SK-N-SH (cell line): ENCODE measurements around the gene PTGDS. TPM values are rescaled to one million over a fixed set of nuclear protein-coding genes. Genes with fewer than 3 reads are reported as not detected.

ENCODE experiments used
- CTCF ChIA-PET: fragments of 300-600, 350-600 bp; formaldehyde crosslinking; extraction: SDS; loops from one replicate; lab custom pipeline; 2021; lab: Yijun Ruan, JAX
- POLR2A ChIA-PET: fragments of 350-600 bp; sonication (Branson Sonifier 250); formaldehyde crosslinking; extraction: SDS; loops from one replicate; lab custom pipeline; 2020; ENCODE audit warnings: antibody characterized with exemption, inconsistent platforms; lab: Yijun Ruan, JAX
- DNase-seq: peaks from one replicate; pipeline ENCODE4 v3.0.0; 2012
- H2AFZ ChIP-seq: fragments of 200-600 bp; sonication (generic); 2 replicates; pipeline ENCODE4 v1.8.1; 2016; ENCODE audit warnings: antibody characterized with exemption, mild to moderate bottlenecking, low read depth
- H3F3A ChIP-seq: fragments of 200-600 bp; sonication (generic); replicated peaks from 2 replicates; pipeline ENCODE3; 2016; ENCODE audit warnings: antibody characterized with exemption, mild to moderate bottlenecking; ENCODE audit not compliant: insufficient read depth
- H3K27ac ChIP-seq, 2 experiments: fragments of 200-500 bp in 1 of 2; fragments of 200-600 bp in 1 of 2; sonication (Bioruptor generic) in 1 of 2; sonication (generic), shearing (Covaris generic) in 1 of 2; 2 replicates each; pipeline versions ENCODE4 v1.5.1 to v1.6.1; 2014 to 2016; ENCODE audit warnings: low read depth in 2 of 2, inconsistent platforms in 1 of 2, low read length in 1 of 2, mild to moderate bottlenecking in 1 of 2, mixed read lengths in 1 of 2
- H3K27me3 ChIP-seq: fragments of 200-600 bp; sonication (generic), shearing (Covaris generic); 2 replicates; pipeline ENCODE4 v1.6.1; 2016; ENCODE audit warnings: mixed run types; ENCODE audit not compliant: insufficient read depth
- H3K36me3 ChIP-seq, 2 experiments: fragments of 200-500 bp in 1 of 2; fragments of 200-600 bp in 1 of 2; sonication (Bioruptor generic) in 1 of 2; sonication (generic) in 1 of 2; replicated peaks in 1 of 2; 2 replicates each; pipeline versions ENCODE3 to v1.5.1; 2014 to 2016; ENCODE audit warnings: low read length in 1 of 2, mild to moderate bottlenecking in 1 of 2; ENCODE audit not compliant: insufficient read depth in 2 of 2, control insufficient read depth in 1 of 2
- H3K4me1 ChIP-seq, 2 experiments: fragments of 200-500 bp in 1 of 2; fragments of 200-600 bp in 1 of 2; sonication (Bioruptor generic) in 1 of 2; sonication (generic), shearing (Covaris generic) in 1 of 2; 2 replicates each; pipeline versions ENCODE4 v1.5.1 to v1.6.1; 2014 to 2016; ENCODE audit warnings: low read depth in 1 of 2, low read length in 1 of 2, mixed run types in 1 of 2; ENCODE audit not compliant: insufficient read depth in 2 of 2, control insufficient read depth in 1 of 2
- H3K4me2 ChIP-seq: fragments of 200-600 bp; sonication (generic), shearing (Covaris generic); 2 replicates; pipeline ENCODE4 v1.6.1; 2017; ENCODE audit warnings: mixed run types
- H3K4me3 ChIP-seq, 2 experiments: fragments of 200-500 bp in 1 of 2; fragments of 200-600 bp in 1 of 2; sonication (Bioruptor generic) in 1 of 2; sonication (generic), shearing (Covaris generic) in 1 of 2; 2 replicates each; pipeline versions ENCODE4 v1.5.1 to v1.8.1; 2014 to 2016; ENCODE audit warnings: low read depth in 2 of 2, inconsistent platforms in 1 of 2, low read length in 1 of 2, mild to moderate bottlenecking in 1 of 2, mixed read lengths in 1 of 2, moderate library complexity in 1 of 2
- H3K79me2 ChIP-seq: fragments of 200-600 bp; sonication (generic); 2 replicates; pipeline ENCODE4 v1.8.1; 2017; ENCODE audit warnings: mild to moderate bottlenecking; ENCODE audit not compliant: insufficient read depth
- H3K9ac ChIP-seq: fragments of 200-600 bp; sonication (generic); 2 replicates; pipeline ENCODE4 v1.6.1; 2017; ENCODE audit warnings: mixed run types
- H3K9me2 ChIP-seq: fragments of 200-600 bp; sonication (generic); 2 replicates; pipeline ENCODE4 v1.6.1; 2017; ENCODE audit warnings: mixed run types
- H3K9me3 ChIP-seq: fragments of 200-600 bp; sonication (generic); 2 replicates; pipeline ENCODE4 v1.6.1; 2017; ENCODE audit warnings: mixed run types, mild to moderate bottlenecking, moderate library complexity
- H4K20me1 ChIP-seq: fragments of 200-600 bp; sonication (generic); 2 replicates; pipeline ENCODE4 v1.6.1; 2017; ENCODE audit warnings: mild to moderate bottlenecking, mixed run types; ENCODE audit not compliant: insufficient read depth
- CHD2 ChIP-seq: fragments of 150-350 bp; IDR thresholded peaks from 2 replicates; pipeline ENCODE4 v1.6.1; 2018; ENCODE audit warnings: low read length; ENCODE audit not compliant: partially characterized antibody
- ELF1 ChIP-seq: IDR thresholded peaks from 2 replicates; pipeline ENCODE4 v1.4.0; 2012
- EZH2phosphoT487 ChIP-seq: fragments of 200-600 bp; sonication (generic); IDR thresholded peaks from 2 replicates; pipeline ENCODE4 v1.6.1; 2017; ENCODE audit warnings: low read depth, mixed run types, mild to moderate bottlenecking, antibody characterized with exemption, moderate library complexity, borderline replicate concordance
- FOSL2 ChIP-seq: IDR thresholded peaks from 2 replicates; pipeline ENCODE4 v1.4.0; 2012; ENCODE audit warnings: low read depth, mild to moderate bottlenecking, moderate library complexity, borderline replicate concordance
- IRF3 ChIP-seq: fragments of 150-350 bp; IDR thresholded peaks from 2 replicates; pipeline ENCODE4 v1.6.1; 2016; ENCODE audit warnings: mild to moderate bottlenecking, low read depth, low read length
- JUND ChIP-seq: IDR thresholded peaks from 2 replicates; pipeline ENCODE4 v1.4.0; 2012
- MAX ChIP-seq: IDR thresholded peaks from 2 replicates; pipeline ENCODE4 v1.4.0; 2012; ENCODE audit warnings: low read depth
- MEF2A ChIP-seq: IDR thresholded peaks from 2 replicates; pipeline ENCODE4 v1.4.0; 2012; ENCODE audit warnings: low read depth, borderline replicate concordance
- MXI1 ChIP-seq: IDR thresholded peaks from 2 replicates; pipeline ENCODE4 v1.6.1; 2012; ENCODE audit warnings: mild to moderate bottlenecking, low read depth, low read length, improper control_type of control experiment
- PBX3 ChIP-seq: IDR thresholded peaks from 2 replicates; pipeline ENCODE4; 2012
- RAD21 ChIP-seq: IDR thresholded peaks from 2 replicates; pipeline ENCODE4 v1.6.1; 2012; ENCODE audit warnings: mild to moderate bottlenecking, low read length
- RCOR1 ChIP-seq: fragments of 150-350 bp; IDR thresholded peaks from 2 replicates; pipeline ENCODE4 v1.6.1; 2017; ENCODE audit warnings: antibody characterized with exemption, low read length
- REST ChIP-seq: IDR thresholded peaks from 2 replicates; pipeline ENCODE4 v1.6.1; 2012; ENCODE audit warnings: mild to moderate bottlenecking, low read depth, low read length, moderate library complexity
- RFX5 ChIP-seq: IDR thresholded peaks from 2 replicates; pipeline ENCODE4 v1.6.1; 2012; ENCODE audit warnings: mild to moderate bottlenecking, improper control_type of control experiment, low read length
- RXRA ChIP-seq: IDR thresholded peaks from 2 replicates; pipeline ENCODE4 v1.4.0; 2012; ENCODE audit warnings: low read depth, mild to moderate bottlenecking, borderline replicate concordance
- SIN3A ChIP-seq: IDR thresholded peaks from 2 replicates; pipeline ENCODE4 v1.6.1; 2012; ENCODE audit warnings: low read depth, mild to moderate bottlenecking, low read length, moderate library complexity, borderline replicate concordance
- TCF12 ChIP-seq: IDR thresholded peaks from 2 replicates; pipeline ENCODE4 v1.4.0; 2012
- ZBTB33 ChIP-seq: IDR thresholded peaks from 2 replicates; pipeline ENCODE4 v1.4.0; 2012; ENCODE audit warnings: low read depth, borderline replicate concordance
- WGBS: methylation state at CpG from one replicate; pipeline ENCODE4 v1.1.6; 2017; ENCODE audit warnings: low lambda C conversion rate; 5-methylcytosine and 5-hydroxymethylcytosine counted together
- polyA plus RNA-seq, 3 experiments: library from polyadenylated mRNA; depleted of rRNA; stranded (reverse); fragments of >200 nt; gene quantifications; 2 replicates each; pipeline ENCODE4 v1.2.3, GENCODE V29; 2012

PTGDS gene
- polyA plus RNA-seq, 1 of the 3 experiments (the other 2 are of a cell fraction), result not detected

- H3K4me3 ChIP-seq, result no peak overlapping the region
- no peaks in the 10 kb centered on the region for H3K79me2 ChIP-seq
- H4K20me1 ChIP-seq, result no peaks in the 10 kb centered on the region
- no peaks in the 10 kb centered on the region for H3K9me3 ChIP-seq
- no peaks in the 10 kb centered on the region for H3K27me3 ChIP-seq
- 60% methylated on average over 4 of the region's 14 CpGs for WGBS
- TF ChIP-seq RCOR1 (no peak), MAX (no peak), JUND (no peak), FOSL2 (no peak), CHD2 (no peak), RXRA (no peak), TCF12 (no peak), RFX5 (no peak), MXI1 (no peak), MEF2A (no peak), IRF3 (no peak), RAD21 (no peak), EZH2phosphoT487 (no peak), ELF1 (no peak), PBX3 (no peak), SIN3A (no peak)
- no peak overlapping the region for H3K4me2 ChIP-seq
- ChIA-PET CTCF (interaction anchor here (1.1 to 13.2 kb wide), 2 partner anchors 9 to 77 kb away, joined by 3 to 350 read pairs; partner anchors contain the start of genes ABCA2 and FUT7), POLR2A (no interaction called here)
- no peaks in the 10 kb centered on the region for H3F3A ChIP-seq
- DNase-seq, result no peak
- H3K27ac ChIP-seq, result no peak overlapping the region
- H3K36me3 ChIP-seq, result no peaks in the 10 kb centered on the region
- peaks cover 0 to 20% of the 10 kb centered on the region in 2 experiments; a peak in 2 of 4 replicates for H3K4me1 ChIP-seq
- H3K9me2 ChIP-seq, result no peaks in the 10 kb centered on the region
- no peak overlapping the region for H2AFZ ChIP-seq
- H3K9ac ChIP-seq, result no peak overlapping the region
Observed at GRCh38 chr9:136955202-136955942, 21.9 kb upstream of the PTGDS start.

- CTCF ChIA-PET, result interaction anchor here (1.1 to 13.2 kb wide), 2 partner anchors 9 to 77 kb away, joined by 3 to 350 read pairs; partner anchors contain the start of genes ABCA2 and FUT7
- TF ChIP-seq RFX5 (no peak), REST (no peak), ZBTB33 (no peak), RAD21 (no peak)
Observed at GRCh38 chr9:136955943-136956335, 21.4 kb upstream of the PTGDS start.

More at GRCh38 chr9:136955943-136956335, 21.4 kb upstream of the PTGDS start:
- H2AFZ ChIP-seq, result no peak overlapping the region
- POLR2A ChIA-PET, result no interaction called here
- 65% methylated on average over 2 of the region's 9 CpGs for WGBS
- H3K27me3 ChIP-seq, result no peaks in the 10 kb centered on the region
- H3K9me3 ChIP-seq, result no peaks in the 10 kb centered on the region
- H3K79me2 ChIP-seq, result no peaks in the 10 kb centered on the region
- no peaks in the 10 kb centered on the region for H3K9me2 ChIP-seq
- H3K9ac ChIP-seq, result no peak overlapping the region
- H3K36me3 ChIP-seq, result no peaks in the 10 kb centered on the region
- no peak for DNase-seq
- no peak overlapping the region for H3K4me3 ChIP-seq
- peaks cover 0 to 16% of the 10 kb centered on the region in 2 experiments; a peak in 1 of 4 replicates for H3K4me1 ChIP-seq
- H3K27ac ChIP-seq, result no peak overlapping the region
- no peaks in the 10 kb centered on the region for H4K20me1 ChIP-seq
- no peaks in the 10 kb centered on the region for H3F3A ChIP-seq
- no peak overlapping the region for H3K4me2 ChIP-seq
